Measurements from ENCODE around the gene RET.

DNA sequence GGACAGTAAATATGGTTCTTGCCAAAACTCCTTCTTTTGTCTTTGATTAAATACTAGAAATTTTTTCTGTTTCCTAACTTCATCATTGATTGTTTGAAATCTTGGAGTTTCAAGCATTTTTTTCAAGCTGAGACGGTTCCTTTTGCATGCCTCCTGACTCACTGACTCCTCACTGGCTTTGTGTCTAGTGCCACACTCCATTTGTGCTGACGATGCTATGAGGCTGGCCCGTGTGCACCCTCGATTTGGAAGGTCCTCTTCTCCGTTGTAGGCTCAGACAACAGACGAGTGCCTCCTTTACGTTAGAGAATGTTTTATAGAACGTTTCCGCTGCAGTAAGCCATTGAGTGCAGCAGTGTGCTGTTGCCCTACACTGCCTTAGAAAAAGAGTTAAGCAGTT, 50.6 kb downstream of the RET start:
- TF ChIP-seq, protein P1, sequence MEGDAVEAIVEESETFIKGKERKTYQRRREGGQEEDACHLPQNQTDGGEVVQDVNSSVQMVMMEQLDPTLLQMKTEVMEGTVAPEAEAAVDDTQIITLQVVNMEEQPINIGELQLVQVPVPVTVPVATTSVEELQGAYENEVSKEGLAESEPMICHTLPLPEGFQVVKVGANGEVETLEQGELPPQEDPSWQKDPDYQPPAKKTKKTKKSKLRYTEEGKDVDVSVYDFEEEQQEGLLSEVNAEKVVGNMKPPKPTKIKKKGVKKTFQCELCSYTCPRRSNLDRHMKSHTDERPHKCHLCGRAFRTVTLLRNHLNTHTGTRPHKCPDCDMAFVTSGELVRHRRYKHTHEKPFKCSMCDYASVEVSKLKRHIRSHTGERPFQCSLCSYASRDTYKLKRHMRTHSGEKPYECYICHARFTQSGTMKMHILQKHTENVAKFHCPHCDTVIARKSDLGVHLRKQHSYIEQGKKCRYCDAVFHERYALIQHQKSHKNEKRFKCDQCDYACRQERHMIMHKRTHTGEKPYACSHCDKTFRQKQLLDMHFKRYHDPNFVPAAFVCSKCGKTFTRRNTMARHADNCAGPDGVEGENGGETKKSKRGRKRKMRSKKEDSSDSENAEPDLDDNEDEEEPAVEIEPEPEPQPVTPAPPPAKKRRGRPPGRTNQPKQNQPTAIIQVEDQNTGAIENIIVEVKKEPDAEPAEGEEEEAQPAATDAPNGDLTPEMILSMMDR (IDR thresholded peaks at IDR 0.05), result no peak
- no peak for TF ChIP-seq POLR2AphosphoS5 (IDR thresholded peaks at IDR 0.05)
- TF ChIP-seq POLR2A (IDR thresholded peaks at IDR 0.05), result no peak
